ENCODE results near the gene CHCHD3.

CHCHD3 gene

GRCh38 chr7:132758986-132759385, 322.9 kb downstream of the CHCHD3 start:
- Mint-ChIP-seq H3K4me1 (ENCODE audit: low read depth in 2 of 2) (peaks cover 0 to 3% of the 10 kb centered on the region in 2 donors), H3K27me3 (peaks cover 0 to 6% of the 10 kb centered on the region in 2 donors), H3K9me3 (no peaks in the 10 kb centered on the region), H3K27ac (no peak overlapping the region), H3K36me3 (ENCODE audit: insufficient read depth) (no peaks in the 10 kb centered on the region), H3K4me3 (no peak overlapping the region)
- DNase-seq (no peak), ATAC-seq (replicated peaks) (no peak)

- Mint-ChIP-seq H3K27me3 (peaks cover 0 to 6% of the 10 kb centered on the region in 2 donors), H3K36me3 (ENCODE audit: insufficient read depth) (no peaks in the 10 kb centered on the region), H3K27ac (no peak overlapping the region), H3K4me1 (ENCODE audit: low read depth in 2 of 2) (peaks cover 0 to 3% of the 10 kb centered on the region in 2 donors), H3K4me3 (no peak overlapping the region), H3K9me3 (no peaks in the 10 kb centered on the region)
- DNase-seq (no peak), ATAC-seq (replicated peaks) (no peak)
These were observed 324.1 kb downstream of the CHCHD3 start for GRCh38 chr7:132757783-132758182.

GRCh38 chr7:132756484-132756990, 325.4 kb downstream of the CHCHD3 start:
- Mint-ChIP-seq H3K27me3 (peaks cover 0 to 6% of the 10 kb centered on the region in 2 donors), H3K9me3 (no peaks in the 10 kb centered on the region), H3K4me1 (ENCODE audit: low read depth in 2 of 2) (peaks cover 0 to 3% of the 10 kb centered on the region in 2 donors), H3K4me3 (no peak overlapping the region), H3K27ac (no peak overlapping the region), H3K36me3 (ENCODE audit: insufficient read depth) (no peaks in the 10 kb centered on the region)
- no peak for DNase-seq
- no peak for ATAC-seq (replicated peaks)

- H3K4me1 Mint-ChIP-seq (ENCODE audit: low read depth in 2 of 2) = peaks cover 0 to 3% of the 10 kb centered on the region in 2 donors
- H3K27ac Mint-ChIP-seq = no peak overlapping the region
- H3K27me3 Mint-ChIP-seq = peaks cover 3 to 9% of the 10 kb centered on the region in 2 donors
- no peak for ATAC-seq (replicated peaks)
- H3K9me3 Mint-ChIP-seq = no peaks in the 10 kb centered on the region
- no peaks in the 10 kb centered on the region for H3K36me3 Mint-ChIP-seq (ENCODE audit: insufficient read depth)
- no peak for DNase-seq
- H3K4me3 Mint-ChIP-seq = no peak overlapping the region
These were observed 326.1 kb downstream of the CHCHD3 start for GRCh38 chr7:132755538-132756483.

DNA sequence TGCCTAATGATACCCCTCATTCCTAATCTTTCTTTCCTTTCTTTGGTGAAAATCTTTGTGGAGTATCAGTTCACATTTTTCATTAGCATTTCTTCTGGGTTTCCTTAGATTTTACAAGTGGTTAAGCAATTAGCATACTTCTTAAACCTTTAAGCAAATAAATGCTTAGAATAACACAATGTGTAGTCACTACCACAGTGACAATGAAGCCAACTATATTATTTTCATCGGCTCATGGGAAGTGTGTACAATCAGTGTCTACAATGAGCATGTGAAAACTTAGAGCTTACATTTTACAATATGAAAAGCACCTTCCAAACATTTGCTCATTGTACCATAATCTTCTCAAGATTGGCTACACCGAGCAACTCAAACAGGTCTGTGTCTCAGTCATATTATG, 329.5 kb downstream of the CHCHD3 start:
- no peak for ATAC-seq (replicated peaks)
- Mint-ChIP-seq H3K4me3 (no peak overlapping the region), H3K27ac (no peak overlapping the region), H3K9me3 (no peaks in the 10 kb centered on the region), H3K36me3 (ENCODE audit: insufficient read depth) (no peaks in the 10 kb centered on the region), H3K27me3 (peaks cover 26 to 35% of the 10 kb centered on the region in 2 donors), H3K4me1 (ENCODE audit: low read depth in 2 of 2) (peaks cover 0 to 3% of the 10 kb centered on the region in 2 donors)
- DNase-seq = no peak

GRCh38 chr7:132751244-132751647, 330.6 kb downstream of the CHCHD3 start:
- H3K4me1 Mint-ChIP-seq (ENCODE audit: low read depth in 2 of 2) = no peaks in the 10 kb centered on the region
- no peak for ATAC-seq (replicated peaks)
- H3K36me3 Mint-ChIP-seq (ENCODE audit: insufficient read depth) = no peaks in the 10 kb centered on the region
- H3K4me3 Mint-ChIP-seq = no peak overlapping the region
- H3K27ac Mint-ChIP-seq = no peak overlapping the region
- H3K9me3 Mint-ChIP-seq = no peaks in the 10 kb centered on the region
- H3K27me3 Mint-ChIP-seq = peaks cover 26 to 35% of the 10 kb centered on the region in 2 donors
- DNase-seq = no peak

GRCh38 chr7:132750530-132751217, 331.2 kb downstream of the CHCHD3 start:
- no peak for DNase-seq

GRCh38 chr7:132750096-132750495, 331.8 kb downstream of the CHCHD3 start:
- Mint-ChIP-seq H3K36me3 (ENCODE audit: insufficient read depth) (no peaks in the 10 kb centered on the region), H3K27ac (no peak overlapping the region), H3K27me3 (peaks cover 26 to 35% of the 10 kb centered on the region in 2 donors), H3K9me3 (no peaks in the 10 kb centered on the region), H3K4me1 (ENCODE audit: low read depth in 2 of 2) (no peaks in the 10 kb centered on the region), H3K4me3 (no peak overlapping the region)
- DNase-seq (no peak), ATAC-seq (replicated peaks) (no peak)

More at GRCh38 chr7:132750530-132751217, 331.2 kb downstream of the CHCHD3 start:
- Mint-ChIP-seq H3K27me3 (peaks cover 26 to 35% of the 10 kb centered on the region in 2 donors), H3K4me1 (ENCODE audit: low read depth in 2 of 2) (no peaks in the 10 kb centered on the region), H3K36me3 (ENCODE audit: insufficient read depth) (no peaks in the 10 kb centered on the region), H3K9me3 (no peaks in the 10 kb centered on the region), H3K4me3 (no peak overlapping the region), H3K27ac (no peak overlapping the region)
- ATAC-seq (replicated peaks) = no peak

DNA sequence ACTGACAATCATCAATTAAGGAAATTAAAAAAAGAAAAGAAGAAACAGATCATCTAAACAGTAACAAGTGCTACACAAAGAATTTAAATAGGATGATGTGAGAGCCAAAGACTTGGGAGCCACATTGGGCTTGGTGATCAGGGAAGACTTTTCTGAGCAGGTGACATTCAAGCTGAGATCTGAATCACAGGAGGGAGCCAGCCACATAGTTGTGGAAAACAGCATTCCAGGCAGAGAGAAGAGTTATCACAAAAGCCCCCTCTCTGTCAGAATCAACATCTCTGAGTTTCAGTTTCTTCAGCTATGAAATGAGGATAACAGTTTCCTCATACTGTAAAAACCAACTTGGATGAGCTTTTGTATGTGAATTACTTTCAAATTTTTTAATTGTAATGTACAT, 336.4 kb downstream of the CHCHD3 start:
- Mint-ChIP-seq H3K4me1 (ENCODE audit: low read depth in 2 of 2) (no peaks in the 10 kb centered on the region), H3K4me3 (no peak overlapping the region), H3K27ac (no peak overlapping the region), H3K9me3 (peaks cover 0 to 7% of the 10 kb centered on the region in 2 donors), H3K27me3 (peaks cover 40 to 46% of the 10 kb centered on the region in 2 donors), H3K36me3 (ENCODE audit: insufficient read depth) (no peaks in the 10 kb centered on the region)
- ATAC-seq (replicated peaks) (no peak), DNase-seq (no peak)

- Mint-ChIP-seq H3K4me3 (no peak overlapping the region), H3K36me3 (ENCODE audit: insufficient read depth) (no peaks in the 10 kb centered on the region), H3K27me3 (peaks cover 37 to 43% of the 10 kb centered on the region in 2 donors), H3K27ac (no peak overlapping the region), H3K4me1 (ENCODE audit: low read depth in 2 of 2) (no peaks in the 10 kb centered on the region), H3K9me3 (peaks cover 0 to 7% of the 10 kb centered on the region in 2 donors)
- DNase-seq = no peak
- no peak for ATAC-seq (replicated peaks)
These were observed 337.9 kb downstream of the CHCHD3 start for GRCh38 chr7:132743974-132744373.

DNA sequence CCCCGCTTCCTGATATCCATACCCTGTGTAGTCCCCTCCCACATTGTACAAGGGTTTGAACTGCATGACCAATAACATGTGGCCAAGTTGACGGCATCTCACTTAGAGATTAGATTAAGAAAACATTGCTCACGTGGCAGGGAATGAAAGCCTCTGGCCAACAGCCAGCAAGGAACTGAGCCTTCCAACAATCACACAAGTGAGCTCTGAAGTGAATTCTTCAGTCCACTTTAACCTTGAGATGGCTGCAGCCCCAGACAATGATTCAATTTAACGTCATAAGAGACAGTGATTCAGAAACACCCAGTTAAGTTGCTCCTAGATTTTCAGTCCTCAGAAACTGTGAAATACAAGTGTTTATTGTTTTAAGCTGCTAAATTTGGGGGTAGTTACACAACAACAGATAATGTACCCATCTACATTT, 339.7 kb downstream of the CHCHD3 start:
- ATAC-seq (replicated peaks) (no peak), DNase-seq (no peak)
- H3K36me3 Mint-ChIP-seq (ENCODE audit: insufficient read depth) = no peaks in the 10 kb centered on the region
- H3K27me3 Mint-ChIP-seq = peaks cover 35 to 49% of the 10 kb centered on the region in 2 donors
- H3K4me3 Mint-ChIP-seq = no peak overlapping the region
- H3K27ac Mint-ChIP-seq = no peak overlapping the region
- no peaks in the 10 kb centered on the region for H3K4me1 Mint-ChIP-seq (ENCODE audit: low read depth in 2 of 2)
- peaks cover 0 to 7% of the 10 kb centered on the region in 2 donors for H3K9me3 Mint-ChIP-seq

DNA sequence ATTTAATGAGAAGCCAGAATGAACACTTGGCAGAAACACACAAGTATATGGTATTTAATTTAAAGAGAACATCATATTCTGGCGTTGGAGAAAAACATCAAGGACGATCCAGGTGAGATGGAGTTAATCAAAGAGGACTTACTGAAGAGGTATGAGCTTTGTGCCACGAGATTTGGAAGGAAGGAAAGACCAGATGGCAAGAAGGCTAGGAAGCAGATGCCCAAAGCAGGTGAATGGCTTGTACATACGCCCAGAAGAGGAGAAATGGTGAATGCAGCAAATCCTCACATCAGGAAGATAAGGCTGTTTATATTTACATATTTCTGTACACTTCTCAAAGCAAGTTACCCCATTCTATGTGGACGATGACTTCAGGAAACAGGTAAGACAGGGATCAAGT, 341.7 kb downstream of the CHCHD3 start:
- no peak overlapping the region for H3K4me3 Mint-ChIP-seq
- ATAC-seq (replicated peaks) (no peak), DNase-seq (no peak)
- H3K27me3 Mint-ChIP-seq = peaks cover 52 to 63% of the 10 kb centered on the region in 2 donors
- H3K4me1 Mint-ChIP-seq (ENCODE audit: low read depth in 2 of 2) = no peaks in the 10 kb centered on the region
- H3K9me3 Mint-ChIP-seq = peaks cover 0 to 7% of the 10 kb centered on the region in 2 donors
- no peaks in the 10 kb centered on the region for H3K36me3 Mint-ChIP-seq (ENCODE audit: insufficient read depth)
- H3K27ac Mint-ChIP-seq = no peak overlapping the region

- ATAC-seq (replicated peaks) (no peak), DNase-seq (no peak)
- Mint-ChIP-seq H3K9me3 (peaks cover 0 to 7% of the 10 kb centered on the region in 2 donors), H3K27me3 (peaks cover 52 to 63% of the 10 kb centered on the region in 2 donors), H3K4me3 (no peak overlapping the region), H3K4me1 (ENCODE audit: low read depth in 2 of 2) (no peaks in the 10 kb centered on the region), H3K27ac (no peak overlapping the region), H3K36me3 (ENCODE audit: insufficient read depth) (no peaks in the 10 kb centered on the region)
These were observed 342.5 kb downstream of the CHCHD3 start for GRCh38 chr7:132739271-132739955.

All from effector memory CD8-positive, alpha-beta T cell (primary cell).